Vagina (tissue), 2 donors: ENCODE results near the gene TMEM178B.

Experiments used
- CTCF ChIP-seq, 3 experiments: fragments of 450-650 bp in 2 of 3; fragments of 200-600 bp in 1 of 3; sonication (generic) in 1 of 3; IDR thresholded peaks; one replicate each; pipeline ENCODE4 v1.5.1; 2017 to 2019; ENCODE audit warnings: antibody characterized with exemption in 3 of 3, mild to moderate bottlenecking in 2 of 3, moderate library complexity in 2 of 3
- POLR2A ChIP-seq, 2 donors: fragments of 450-650 bp; IDR thresholded peaks; one replicate each; pipeline ENCODE4 v1.6.1; 2017; ENCODE audit warnings: antibody characterized with exemption in 2 of 2, mild to moderate bottlenecking in 2 of 2, moderate library complexity in 2 of 2
- POLR2AphosphoS5 ChIP-seq, 2 donors: sonication (generic); formaldehyde crosslinking; IDR thresholded peaks; one replicate each; pipeline ENCODE4 v1.9.0; 2017; ENCODE audit warnings: antibody characterized with exemption in 2 of 2, mild to moderate bottlenecking in 2 of 2, low read depth in 1 of 2; ENCODE audit not compliant: insufficient read depth in 1 of 2

DNA sequence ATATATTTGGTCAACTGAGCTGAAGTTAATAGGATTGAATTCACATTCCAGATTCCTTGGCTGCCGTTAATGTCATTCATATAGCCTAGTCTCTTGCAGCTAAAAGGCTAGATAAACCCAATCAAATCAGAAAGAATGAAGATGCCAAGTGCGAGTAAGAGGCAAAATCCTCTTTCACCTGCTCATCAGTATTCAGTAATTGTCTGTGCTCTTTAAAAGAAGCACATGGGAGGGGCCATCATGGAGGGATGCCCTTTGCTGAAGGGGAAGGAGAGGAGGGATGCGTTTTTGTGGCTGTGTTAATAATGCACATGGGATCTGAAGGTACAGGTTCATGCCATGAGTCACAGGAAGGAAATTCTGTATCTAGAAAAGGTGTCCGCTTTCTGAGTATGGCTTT is 232.2 kb downstream of the TMEM178B start:
- TF ChIP-seq CTCF (IDR thresholded peaks at IDR 0.05) (no peak), POLR2AphosphoS5 (IDR thresholded peaks at IDR 0.05; ENCODE audit: insufficient read depth in 1 of 2, low read depth in 1 of 2) (no peak), POLR2A (IDR thresholded peaks at IDR 0.05) (no peak)
